GM18870 (cell line): ENCODE data around the gene DOCK3.

ENCODE experiments used
- ATAC-seq: cut with Tn5 transposase; IDR thresholded peaks from one replicate; pipeline ENCODE4 v1.9.1; 2021; ENCODE audit warnings: moderate library complexity; ENCODE audit not compliant: unreplicated experiment

DOCK3 gene

DNA sequence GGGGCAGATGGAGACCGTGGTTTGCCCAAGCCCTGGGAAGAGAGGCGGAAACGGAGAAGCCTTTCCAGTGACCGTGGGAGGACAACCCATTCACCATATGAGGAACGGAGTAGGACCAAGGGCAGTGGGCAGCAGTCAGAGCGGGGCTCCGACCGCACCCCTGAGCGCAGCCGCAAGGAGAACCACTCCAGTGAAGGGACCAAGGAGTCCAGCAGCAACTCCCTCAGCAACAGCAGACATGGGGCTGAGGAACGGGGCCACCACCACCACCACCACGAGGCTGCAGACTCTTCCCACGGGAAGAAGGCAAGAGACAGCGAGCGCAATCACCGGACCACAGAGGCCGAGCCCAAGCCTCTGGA is 718.4 kb downstream of the DOCK3 start:
- ATAC-seq: no peak

DNA sequence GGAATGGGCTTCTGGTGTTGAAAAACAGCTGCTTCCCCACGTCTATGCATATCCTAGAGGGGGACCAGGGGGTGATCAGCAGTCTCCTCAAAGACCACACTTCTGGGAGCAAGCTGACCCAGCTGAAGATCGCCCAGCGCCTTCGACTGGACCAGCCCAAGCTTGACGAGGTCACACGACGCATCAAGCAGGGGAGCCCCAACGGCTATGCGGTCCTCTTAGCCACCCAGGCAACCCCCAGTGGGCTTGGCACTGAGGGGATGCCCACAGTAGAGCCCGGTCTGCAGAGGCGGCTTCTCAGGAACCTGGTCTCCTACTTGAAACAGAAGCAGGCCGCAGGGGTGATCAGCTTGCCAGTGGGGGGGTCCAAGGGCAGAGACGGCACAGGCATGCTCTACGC is 718.8 kb downstream of the DOCK3 start:
- ATAC-seq: no peak

DNA sequence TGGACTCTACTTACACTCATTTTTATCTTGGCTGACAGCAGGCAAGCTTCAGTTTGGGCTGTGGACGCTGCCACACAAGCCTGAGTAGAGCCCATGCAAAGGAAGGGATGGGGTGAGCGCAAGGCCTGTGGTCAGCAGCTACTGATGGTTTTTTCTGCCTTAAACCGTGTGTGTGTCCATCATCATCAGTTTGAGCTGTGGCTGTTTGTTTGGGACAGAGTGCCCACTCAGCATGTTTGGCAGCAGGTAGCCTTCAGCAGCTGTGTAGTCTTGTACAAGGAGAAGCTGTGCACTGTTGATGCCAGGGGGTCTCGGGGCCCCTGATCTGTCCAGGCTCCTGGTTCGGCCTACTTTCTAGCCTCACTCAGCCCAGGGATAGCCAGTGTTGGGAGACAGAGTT is 719.8 kb downstream of the DOCK3 start:
- no peak for ATAC-seq

DNA sequence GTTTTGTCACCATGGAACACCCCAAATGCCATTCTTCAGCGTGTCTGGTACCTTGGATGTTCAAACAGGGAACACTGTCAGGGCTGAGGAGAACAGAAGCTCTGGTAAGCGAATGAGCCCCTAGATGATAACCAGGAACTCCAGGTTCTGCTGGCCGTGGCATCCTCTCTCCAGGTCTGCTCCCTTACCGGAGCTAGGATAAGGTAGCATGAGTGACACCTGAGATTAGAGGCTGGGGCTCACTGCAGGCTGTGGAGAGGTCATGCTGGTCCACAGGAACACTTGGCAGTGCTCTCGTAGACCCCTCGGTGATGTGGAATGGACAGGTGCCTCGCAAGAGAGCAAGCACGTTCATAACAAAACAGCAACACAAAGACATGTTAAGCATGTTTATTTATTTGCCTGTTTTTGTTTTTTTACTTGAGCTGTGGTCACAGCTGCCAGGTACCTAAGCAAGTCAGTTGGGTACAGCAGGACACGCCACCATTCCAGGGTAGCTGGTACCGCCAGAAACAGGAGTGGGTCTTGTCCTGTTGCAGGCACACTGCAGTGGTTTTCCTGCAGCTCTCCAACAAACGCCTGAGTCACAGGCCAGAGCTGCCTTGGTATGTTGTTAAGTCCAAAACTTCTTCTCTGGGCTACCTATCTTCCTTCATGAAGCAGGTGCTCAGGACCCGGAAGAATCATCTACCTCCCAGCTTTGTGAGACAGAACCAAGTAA is 720.9 kb downstream of the DOCK3 start:
- ATAC-seq: no peak

DNA sequence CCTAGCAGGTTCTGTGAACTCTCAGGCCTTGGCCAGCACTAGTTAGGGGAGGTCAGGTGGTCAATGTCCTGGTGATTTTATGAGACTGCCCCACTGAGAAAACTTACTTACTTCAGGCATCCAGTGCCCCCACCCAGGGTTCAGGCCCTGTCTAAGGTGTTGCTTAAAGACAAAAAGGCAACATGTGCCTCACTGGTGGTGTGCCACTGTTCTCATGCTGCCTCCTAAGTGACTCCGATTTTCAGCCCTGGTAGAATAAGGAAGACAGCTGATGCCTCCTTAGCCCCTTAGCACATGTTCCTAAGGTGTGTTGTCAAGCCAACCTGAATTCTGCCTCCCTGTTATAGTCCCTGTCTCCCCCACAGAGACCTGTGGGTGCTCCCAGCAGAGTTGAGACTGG is 721.7 kb downstream of the DOCK3 start:
- ATAC-seq: no peak

DNA sequence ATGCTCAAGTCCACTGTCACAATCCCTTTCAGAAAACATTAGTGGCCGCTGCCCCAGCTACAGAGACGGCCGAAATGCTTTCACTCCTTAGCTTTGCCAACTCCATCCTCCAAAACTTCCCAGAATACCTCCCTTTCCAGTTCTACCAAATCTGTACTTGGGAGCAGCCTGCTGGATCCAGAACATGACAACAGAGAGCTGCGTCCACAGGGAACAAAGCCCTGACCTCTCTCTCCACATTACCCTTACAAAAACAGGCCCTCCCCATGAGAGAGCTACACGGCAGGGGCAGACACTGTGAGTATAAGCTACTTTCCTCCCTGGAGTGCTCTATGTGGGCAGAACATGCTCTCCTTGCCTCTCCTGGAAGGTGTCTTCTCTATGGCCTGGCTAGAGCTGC is 722.7 kb downstream of the DOCK3 start:
- ATAC-seq: no peak

DNA sequence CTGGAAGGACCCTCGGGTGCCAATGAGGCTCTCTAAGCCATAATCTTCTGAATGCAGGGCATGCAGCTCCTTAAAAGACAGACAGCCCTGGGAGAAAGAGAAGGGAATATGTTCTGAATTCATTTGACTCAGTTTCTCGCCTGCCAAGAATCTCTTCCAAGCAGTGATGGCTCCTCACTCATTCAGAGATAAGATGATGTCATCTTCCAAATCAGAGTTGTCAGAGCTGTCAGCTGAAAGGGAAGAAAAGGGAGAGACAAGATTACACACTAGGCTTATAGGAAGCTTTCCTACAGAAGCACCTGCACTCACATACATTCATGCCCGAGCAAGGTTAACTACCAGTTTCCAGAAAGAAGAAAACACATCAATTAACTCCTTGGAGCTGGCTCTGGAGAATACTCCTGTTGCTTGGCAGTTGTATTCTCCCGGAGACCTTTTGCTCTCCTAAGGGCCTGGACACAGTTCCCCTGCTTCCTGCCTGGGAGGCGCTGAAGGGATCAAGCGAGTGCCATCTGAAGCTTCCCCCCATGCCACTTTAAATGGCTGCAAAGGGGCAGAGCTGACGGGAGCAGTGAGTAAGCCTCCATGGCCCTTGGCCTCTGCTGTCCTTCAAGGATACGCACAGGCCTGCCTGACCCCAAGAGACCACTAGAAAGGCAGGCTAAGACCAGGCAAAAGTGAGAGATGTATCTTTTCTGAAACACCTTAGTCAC is 724.0 kb downstream of the DOCK3 start:
- ATAC-seq: no peak

DNA sequence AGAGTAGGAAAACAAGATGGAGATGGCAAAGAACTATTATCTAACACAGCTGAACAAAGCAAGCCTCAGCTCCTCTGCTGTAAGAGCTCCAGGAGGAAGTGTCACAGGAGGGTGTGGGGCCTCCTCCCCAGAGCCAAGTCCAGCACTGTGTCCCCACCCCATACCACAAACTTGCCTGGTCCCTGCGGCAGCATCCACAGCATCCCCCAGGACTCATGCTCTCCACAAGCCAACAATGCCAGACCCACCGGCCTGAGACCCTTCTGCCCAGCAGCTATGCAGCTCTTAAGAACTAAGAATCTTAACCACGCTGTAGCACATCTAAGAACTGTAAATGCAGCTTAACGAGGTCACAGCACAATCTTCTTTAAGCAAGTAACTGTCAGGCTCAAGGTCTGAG is 725.4 kb downstream of the DOCK3 start:
- ATAC-seq: no peak

DNA sequence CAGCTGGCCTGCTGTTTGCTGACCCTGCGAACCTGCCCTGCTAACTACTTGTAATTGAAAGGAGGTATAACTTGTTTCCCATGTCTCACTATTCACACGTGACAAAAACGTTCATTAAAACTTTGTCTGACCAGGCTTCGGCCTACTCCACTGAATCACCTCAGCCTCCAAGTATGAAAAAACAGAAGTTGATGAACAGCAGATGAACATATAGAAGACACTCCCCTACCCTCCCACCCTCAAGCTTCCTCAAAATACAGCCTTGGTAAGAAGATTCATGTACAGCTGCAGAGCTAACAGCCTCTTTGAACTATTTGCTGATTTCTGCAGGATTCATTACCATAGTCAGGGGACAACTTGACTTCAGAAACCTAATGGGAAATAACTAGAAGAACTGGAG is 727.0 kb downstream of the DOCK3 start:
- no peak for ATAC-seq

DNA sequence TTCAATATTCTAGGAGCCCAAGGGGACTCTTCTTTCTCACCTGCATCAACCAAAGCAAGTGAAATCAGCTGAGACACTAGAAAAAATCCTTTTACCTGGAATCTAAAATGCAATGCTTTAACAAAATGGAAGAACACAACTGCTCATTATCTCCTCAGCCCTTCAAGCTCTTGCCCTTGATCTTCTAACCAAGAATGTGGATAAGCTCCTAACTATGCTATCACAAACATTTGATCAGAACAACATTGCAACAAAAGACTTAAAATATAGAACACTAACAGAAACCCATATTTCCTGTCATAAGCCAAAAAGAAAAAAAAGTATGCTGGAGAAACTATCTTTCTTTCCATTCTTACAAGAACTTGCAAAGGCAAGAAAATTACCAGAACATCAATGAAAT is 728.9 kb downstream of the DOCK3 start:
- no peak for ATAC-seq

DNA sequence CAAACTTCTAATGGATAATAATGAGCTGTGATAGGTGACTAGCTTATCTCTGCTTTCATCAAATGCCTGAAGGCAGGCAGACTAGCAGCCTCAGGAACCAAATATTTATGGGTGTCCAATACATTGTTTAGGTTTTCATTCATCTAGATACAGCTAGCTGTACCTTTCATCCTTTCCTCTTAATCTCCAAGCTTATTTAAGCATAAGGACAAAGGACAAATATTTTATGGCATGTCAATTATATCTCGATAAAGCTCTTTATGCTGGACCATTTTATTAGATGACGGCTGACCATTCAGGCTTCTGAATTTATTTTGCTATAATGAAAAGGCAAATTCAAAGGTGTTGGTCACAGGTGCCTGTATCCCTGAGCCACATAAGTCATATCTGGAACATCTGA is 733.3 kb downstream of the DOCK3 start:
- ATAC-seq: no peak

DNA sequence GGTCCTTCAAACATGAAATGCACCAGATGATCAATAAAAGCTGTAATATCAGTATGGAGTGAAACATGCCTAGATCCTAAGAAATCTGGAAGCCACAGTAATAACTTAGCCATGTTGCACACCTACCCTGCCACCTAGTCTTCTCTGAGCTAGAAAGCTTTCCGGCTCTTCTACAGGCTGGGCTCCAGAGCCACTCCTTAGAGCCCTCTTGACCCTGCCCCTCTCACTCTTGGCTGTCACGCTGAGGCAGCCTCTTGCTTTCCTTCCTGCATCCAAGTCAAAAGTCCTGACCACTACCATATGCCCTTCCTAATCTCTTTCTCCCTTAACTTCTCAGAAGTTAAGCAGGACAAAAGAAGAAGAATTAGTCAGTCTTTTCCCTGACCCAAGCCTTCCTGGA is 734.1 kb downstream of the DOCK3 start:
- ATAC-seq: no peak

DNA sequence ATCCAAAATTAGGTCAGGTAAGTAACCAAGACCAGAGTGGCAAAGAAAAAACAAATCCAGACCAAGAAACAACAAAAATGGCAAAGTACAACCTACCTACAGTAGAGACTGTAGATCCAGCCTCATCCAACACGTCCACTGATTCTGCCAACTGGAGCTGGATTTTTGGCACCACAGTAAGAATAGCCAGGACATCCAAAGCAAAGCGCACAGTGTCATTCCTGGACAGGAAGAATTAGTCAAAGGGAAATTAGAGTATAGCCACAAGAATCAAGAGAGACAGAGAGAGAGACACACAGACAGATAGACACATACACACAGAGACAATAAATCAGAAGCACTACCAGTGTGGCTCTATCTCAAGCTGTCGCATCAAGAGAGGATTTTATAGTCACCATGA is 747.5 kb downstream of the DOCK3 start:
- no peak for ATAC-seq

DNA sequence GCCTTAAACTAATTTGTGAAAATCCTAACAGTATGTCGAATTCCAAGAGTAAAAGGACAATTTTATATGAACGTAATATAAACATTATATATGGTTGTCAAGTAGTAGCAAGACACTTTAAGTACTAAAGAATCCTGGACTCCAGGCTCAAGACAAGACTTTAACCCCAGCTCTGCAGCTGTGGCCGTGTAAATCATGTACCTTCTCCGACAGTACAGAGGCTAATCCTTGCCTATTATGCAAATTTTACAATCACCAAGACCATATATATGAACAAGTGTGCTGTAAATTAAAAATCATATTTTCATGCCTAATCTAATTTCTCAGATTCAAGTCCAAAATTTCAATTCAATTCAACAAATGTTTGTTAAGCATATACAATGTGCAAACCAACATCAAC is 752.2 kb downstream of the DOCK3 start:
- ATAC-seq: no peak

DNA sequence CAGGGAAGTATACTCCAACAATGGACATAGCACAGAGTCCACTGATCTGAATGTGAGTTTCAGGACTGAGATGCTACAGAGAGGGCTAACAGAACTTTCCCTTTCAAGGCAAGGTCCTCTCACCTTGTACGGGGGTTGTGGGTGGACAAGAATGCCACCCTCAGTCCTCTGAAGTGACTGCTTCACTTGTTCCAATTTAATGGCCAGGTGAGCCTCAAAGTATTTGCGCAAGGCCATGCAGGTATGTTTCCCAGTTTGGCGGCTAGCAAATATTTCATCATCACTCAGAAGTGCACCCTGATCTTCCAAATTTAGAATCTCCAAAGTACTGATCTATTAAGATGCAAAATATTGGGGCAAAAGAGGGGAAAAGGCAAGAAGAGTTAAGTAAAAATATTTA is 754.4 kb downstream of the DOCK3 start:
- no peak for ATAC-seq
